ENCODE measurements around the gene ANKRD29.

Gene ANKRD29

DNA sequence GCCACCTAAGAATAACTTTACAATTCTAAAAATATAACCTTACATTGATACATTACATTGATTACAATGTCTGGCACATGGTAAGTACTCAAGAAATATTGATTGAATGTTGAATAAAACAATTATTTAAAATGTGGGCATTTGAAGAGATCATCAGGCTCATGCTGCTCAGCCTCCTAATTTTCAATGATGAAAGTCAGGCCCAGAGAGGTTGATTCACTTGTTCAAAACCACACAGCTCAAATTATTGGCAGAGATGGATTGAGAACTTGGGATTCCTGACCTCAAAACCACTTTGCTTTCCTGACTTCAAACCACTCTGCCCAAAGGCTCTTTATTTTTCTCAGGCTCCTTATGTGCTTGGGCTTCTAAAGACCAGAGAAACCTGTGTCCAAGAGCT lies 34.7 kb downstream of the ANKRD29 start:
- no peak for FAIRE-seq
- DNase-seq (ENCODE audit: insufficient read length, low spot score): no peak
- TF ChIP-seq, protein P1, sequence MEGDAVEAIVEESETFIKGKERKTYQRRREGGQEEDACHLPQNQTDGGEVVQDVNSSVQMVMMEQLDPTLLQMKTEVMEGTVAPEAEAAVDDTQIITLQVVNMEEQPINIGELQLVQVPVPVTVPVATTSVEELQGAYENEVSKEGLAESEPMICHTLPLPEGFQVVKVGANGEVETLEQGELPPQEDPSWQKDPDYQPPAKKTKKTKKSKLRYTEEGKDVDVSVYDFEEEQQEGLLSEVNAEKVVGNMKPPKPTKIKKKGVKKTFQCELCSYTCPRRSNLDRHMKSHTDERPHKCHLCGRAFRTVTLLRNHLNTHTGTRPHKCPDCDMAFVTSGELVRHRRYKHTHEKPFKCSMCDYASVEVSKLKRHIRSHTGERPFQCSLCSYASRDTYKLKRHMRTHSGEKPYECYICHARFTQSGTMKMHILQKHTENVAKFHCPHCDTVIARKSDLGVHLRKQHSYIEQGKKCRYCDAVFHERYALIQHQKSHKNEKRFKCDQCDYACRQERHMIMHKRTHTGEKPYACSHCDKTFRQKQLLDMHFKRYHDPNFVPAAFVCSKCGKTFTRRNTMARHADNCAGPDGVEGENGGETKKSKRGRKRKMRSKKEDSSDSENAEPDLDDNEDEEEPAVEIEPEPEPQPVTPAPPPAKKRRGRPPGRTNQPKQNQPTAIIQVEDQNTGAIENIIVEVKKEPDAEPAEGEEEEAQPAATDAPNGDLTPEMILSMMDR (IDR thresholded peaks at IDR 0.05; ENCODE audit: insufficient read depth, missing control alignments): no peak

- FAIRE-seq (no peak), DNase-seq (ENCODE audit: insufficient read length, low spot score) (no peak)
Observed at GRCh38 chr18:23627321-23627720, 35.4 kb downstream of the ANKRD29 start.

GRCh38 chr18:23626451-23627279 lies 36.0 kb downstream of the ANKRD29 start:
- DNase-seq (ENCODE audit: insufficient read length, low spot score) (no peak), FAIRE-seq (no peak)
- TF ChIP-seq, protein P1 (IDR thresholded peaks at IDR 0.05; ENCODE audit: insufficient read depth, missing control alignments): no peak

More at GRCh38 chr18:23627321-23627720, 35.4 kb downstream of the ANKRD29 start:
- TF ChIP-seq, protein P1 (IDR thresholded peaks at IDR 0.05; ENCODE audit: insufficient read depth, missing control alignments): no peak

DNA sequence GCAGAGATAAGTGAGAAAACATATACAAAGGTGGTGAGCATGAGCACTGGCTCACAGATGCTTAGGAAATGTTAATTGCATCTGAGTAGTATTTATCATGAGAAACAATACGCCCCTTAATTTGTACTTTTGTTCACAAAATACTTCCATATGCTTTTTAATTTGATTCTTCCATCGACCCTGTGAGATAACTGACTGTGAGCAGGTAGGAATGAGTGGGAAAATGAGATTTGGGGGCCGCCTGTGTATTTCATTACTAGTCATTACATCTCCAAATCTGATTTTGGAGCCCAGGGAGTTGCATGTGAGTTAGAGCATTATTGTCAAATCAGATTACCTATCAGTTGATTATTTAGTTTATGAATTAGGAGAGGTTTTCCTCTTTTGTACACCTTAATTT lies 39.7 kb downstream of the ANKRD29 start:
- TF ChIP-seq, protein P1 (IDR thresholded peaks at IDR 0.05; ENCODE audit: insufficient read depth, missing control alignments): no peak
- DNase-seq (ENCODE audit: insufficient read length, low spot score): no peak
- FAIRE-seq: no peak

GRCh38 chr18:23619388-23619881 lies 43.3 kb downstream of the ANKRD29 start:
- FAIRE-seq (no peak), DNase-seq (ENCODE audit: insufficient read length, low spot score) (no peak)
- TF ChIP-seq, protein P1 (IDR thresholded peaks at IDR 0.05; ENCODE audit: insufficient read depth, missing control alignments): no peak

DNA sequence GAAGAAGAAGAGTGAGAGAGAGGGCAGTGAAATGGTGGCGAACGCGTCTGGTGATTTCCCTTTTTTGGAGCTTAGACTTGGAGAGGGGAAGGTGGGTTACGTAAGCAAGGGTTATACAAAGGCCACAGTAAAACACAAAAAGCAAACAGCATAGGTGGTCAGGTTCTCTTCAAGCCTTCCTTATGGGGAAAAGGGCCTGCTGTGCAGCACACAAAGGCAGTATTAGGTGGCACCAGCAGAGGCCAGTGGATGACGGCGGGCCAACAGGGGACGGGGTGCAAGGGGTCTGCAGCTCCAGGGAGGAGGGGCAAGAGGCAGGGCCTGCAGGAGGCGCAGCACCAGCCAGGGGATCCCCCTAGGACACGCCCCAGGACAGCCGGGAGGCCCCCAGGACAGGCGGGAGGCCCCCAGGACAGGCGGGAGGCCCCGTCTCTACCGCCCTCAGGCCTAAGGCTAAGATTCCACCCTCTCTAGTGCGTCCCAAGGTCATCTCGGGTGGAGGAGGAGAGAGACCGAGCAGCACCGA lies 43.8 kb downstream of the ANKRD29 start:
- TF ChIP-seq, protein P1 (IDR thresholded peaks at IDR 0.05; ENCODE audit: insufficient read depth, missing control alignments): no peak
- DNase-seq (ENCODE audit: insufficient read length, low spot score) (no peak), FAIRE-seq (no peak)

Data from D721Med (cell line).